HL-60 (cell line): ENCODE measurements around the gene CHM.
"Not testable (repeated sequence)": the region's sequence is repeated elsewhere in the genome, so short reads cannot be mapped to it uniquely, and the experiment has no call there.

Source experiments
- DNase-seq, 2 experiments: peaks; one replicate each; pipeline ENCODE4 v3.0.0-alpha.2; 2010 to 2020; ENCODE audit warnings: low read depth in 1 of 2, low spot score in 1 of 2
- H3K27ac ChIP-seq: fragments of 250-450 bp; sonication (Bioruptor Pico); replicated peaks from 2 replicates; pipeline ENCODE4 v1.5.1; 2020; ENCODE audit warnings: mild to moderate bottlenecking, moderate library complexity
- H3K27me3 ChIP-seq: fragments of 250-450 bp; sonication (Bioruptor Pico); 2 replicates; pipeline ENCODE4 v1.5.1; 2021; ENCODE audit warnings: mild to moderate bottlenecking, moderate library complexity; ENCODE audit not compliant: insufficient read depth, poor library complexity, severe bottlenecking
- H3K4me3 ChIP-seq: replicated peaks from 2 replicates; pipeline ENCODE4 v1.5.1; 2011; ENCODE audit warnings: mild to moderate bottlenecking, control low read depth, low read length; ENCODE audit not compliant: insufficient read depth
- GABPA ChIP-seq: IDR thresholded peaks from 2 replicates; pipeline ENCODE4 v1.6.1; 2012; ENCODE audit warnings: low read depth
- POLR2AphosphoS5 ChIP-seq: IDR thresholded peaks from 2 replicates; pipeline ENCODE4 v1.6.1; 2012; ENCODE audit warnings: low read depth
- SPI1 ChIP-seq: IDR thresholded peaks from 2 replicates; pipeline ENCODE4 v1.6.1; 2012; ENCODE audit warnings: low read depth, mild to moderate bottlenecking, borderline replicate concordance
- TF ChIP-seq, protein P1 (sequence below): IDR thresholded peaks from 2 replicates; pipeline ENCODE4 v1.6.1; 2012; ENCODE audit warnings: low read depth; ENCODE audit not compliant: insufficient replicate concordance
- TF ChIP-seq, protein P2 (sequence below): IDR thresholded peaks from one replicate; pipeline ENCODE4 v1.5.1; 2011; ENCODE audit warnings: low read length, control low read depth, inconsistent platforms; ENCODE audit not compliant: insufficient read depth

Gene CHM

DNA sequence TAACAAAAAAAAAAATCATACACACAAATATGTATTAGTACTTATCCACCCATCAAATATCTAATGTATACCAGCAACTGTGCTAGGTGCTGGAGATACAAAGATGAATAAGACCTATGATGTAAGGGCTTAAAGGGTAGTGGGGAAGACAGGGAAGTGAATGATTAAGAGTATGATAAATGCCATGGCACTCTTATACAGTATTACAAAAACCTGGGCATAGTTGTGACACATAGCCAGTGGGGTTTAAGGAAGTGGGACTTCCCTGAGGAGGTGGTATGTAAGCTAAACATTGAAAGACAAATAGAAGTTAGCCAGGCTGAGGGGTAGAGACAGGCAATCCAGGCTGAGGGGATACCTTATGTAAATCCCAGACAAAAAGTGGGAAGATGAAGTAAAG lies 23.5 kb downstream of the CHM start:
- no peaks in the 10 kb centered on the region for H3K27me3 ChIP-seq
- no peak overlapping the region for H3K27ac ChIP-seq
- H3K4me3 ChIP-seq, result no peak overlapping the region
- TF ChIP-seq POLR2AphosphoS5 (no peak), SPI1 (no peak), GABPA (no peak)
- TF ChIP-seq, protein P1, sequence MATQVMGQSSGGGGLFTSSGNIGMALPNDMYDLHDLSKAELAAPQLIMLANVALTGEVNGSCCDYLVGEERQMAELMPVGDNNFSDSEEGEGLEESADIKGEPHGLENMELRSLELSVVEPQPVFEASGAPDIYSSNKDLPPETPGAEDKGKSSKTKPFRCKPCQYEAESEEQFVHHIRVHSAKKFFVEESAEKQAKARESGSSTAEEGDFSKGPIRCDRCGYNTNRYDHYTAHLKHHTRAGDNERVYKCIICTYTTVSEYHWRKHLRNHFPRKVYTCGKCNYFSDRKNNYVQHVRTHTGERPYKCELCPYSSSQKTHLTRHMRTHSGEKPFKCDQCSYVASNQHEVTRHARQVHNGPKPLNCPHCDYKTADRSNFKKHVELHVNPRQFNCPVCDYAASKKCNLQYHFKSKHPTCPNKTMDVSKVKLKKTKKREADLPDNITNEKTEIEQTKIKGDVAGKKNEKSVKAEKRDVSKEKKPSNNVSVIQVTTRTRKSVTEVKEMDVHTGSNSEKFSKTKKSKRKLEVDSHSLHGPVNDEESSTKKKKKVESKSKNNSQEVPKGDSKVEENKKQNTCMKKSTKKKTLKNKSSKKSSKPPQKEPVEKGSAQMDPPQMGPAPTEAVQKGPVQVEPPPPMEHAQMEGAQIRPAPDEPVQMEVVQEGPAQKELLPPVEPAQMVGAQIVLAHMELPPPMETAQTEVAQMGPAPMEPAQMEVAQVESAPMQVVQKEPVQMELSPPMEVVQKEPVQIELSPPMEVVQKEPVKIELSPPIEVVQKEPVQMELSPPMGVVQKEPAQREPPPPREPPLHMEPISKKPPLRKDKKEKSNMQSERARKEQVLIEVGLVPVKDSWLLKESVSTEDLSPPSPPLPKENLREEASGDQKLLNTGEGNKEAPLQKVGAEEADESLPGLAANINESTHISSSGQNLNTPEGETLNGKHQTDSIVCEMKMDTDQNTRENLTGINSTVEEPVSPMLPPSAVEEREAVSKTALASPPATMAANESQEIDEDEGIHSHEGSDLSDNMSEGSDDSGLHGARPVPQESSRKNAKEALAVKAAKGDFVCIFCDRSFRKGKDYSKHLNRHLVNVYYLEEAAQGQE, result no peak
- TF ChIP-seq, protein P2, sequence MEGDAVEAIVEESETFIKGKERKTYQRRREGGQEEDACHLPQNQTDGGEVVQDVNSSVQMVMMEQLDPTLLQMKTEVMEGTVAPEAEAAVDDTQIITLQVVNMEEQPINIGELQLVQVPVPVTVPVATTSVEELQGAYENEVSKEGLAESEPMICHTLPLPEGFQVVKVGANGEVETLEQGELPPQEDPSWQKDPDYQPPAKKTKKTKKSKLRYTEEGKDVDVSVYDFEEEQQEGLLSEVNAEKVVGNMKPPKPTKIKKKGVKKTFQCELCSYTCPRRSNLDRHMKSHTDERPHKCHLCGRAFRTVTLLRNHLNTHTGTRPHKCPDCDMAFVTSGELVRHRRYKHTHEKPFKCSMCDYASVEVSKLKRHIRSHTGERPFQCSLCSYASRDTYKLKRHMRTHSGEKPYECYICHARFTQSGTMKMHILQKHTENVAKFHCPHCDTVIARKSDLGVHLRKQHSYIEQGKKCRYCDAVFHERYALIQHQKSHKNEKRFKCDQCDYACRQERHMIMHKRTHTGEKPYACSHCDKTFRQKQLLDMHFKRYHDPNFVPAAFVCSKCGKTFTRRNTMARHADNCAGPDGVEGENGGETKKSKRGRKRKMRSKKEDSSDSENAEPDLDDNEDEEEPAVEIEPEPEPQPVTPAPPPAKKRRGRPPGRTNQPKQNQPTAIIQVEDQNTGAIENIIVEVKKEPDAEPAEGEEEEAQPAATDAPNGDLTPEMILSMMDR, result no peak
- peak; percentile 3 to 5 for DNase-seq

DNA sequence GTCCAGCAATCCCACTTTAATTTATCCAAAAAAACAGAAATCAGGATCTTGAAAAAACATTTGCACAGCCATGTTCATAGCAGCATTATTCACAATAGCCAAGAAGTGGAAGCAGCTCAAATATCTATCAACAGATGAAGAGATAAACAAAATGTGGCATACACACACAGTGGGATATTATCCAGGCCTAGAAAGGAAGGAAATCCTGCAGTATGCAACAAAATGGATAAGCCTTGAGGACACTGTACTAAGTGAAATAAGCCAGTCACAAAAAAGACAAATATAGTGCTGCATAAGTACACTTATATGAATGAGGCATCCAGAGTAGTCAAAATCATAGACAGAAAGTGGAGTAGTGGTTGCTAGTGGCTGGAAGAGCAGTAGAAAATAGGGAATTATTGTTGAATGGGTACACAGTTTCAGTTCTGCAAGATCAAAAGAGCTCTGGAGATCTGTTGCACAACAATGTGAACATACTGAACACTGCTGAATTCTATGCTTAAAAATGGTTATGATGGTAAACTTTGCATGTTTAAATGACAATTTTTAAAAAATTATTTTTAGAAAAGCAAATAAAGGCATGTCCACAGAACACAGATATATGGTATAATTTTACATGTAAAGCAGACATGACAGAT lies 25.6 kb downstream of the CHM start:
- H3K4me3 ChIP-seq, result no peak overlapping the region
- DNase-seq, result no peak
- H3K27ac ChIP-seq, result no peak overlapping the region
- no peak for TF ChIP-seq POLR2AphosphoS5
- H3K27me3 ChIP-seq, result no peaks in the 10 kb centered on the region

DNA sequence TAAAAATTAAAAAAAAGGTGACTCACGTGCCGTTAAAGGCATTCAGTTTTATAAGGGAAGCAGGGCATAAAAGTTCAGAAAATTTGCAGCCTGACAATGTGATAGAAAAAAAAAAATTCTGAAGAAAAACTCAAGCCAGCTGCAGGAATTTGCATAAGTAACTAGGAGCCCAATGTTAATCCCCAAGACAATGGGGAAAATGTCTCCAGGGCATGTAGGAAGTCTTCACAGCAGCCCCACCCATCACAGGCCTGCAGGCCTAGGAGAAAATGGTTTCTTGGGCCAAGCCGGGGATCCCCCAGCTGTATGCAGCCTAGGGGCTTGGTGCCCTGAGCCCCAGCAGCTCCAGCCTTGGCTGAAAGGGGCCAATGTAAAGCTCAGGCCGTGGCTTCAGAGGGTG lies 31.2 kb downstream of the CHM start:
- Histone ChIP-seq H3K4me3 (no peak overlapping the region), H3K27ac (no peak overlapping the region), H3K27me3 (no peaks in the 10 kb centered on the region)
- TF ChIP-seq, protein P1, result no peak
- TF ChIP-seq, protein P2, result no peak
- no peak for TF ChIP-seq POLR2AphosphoS5
- no peak for TF ChIP-seq GABPA
- no peak for TF ChIP-seq SPI1
- no peak for DNase-seq

DNA sequence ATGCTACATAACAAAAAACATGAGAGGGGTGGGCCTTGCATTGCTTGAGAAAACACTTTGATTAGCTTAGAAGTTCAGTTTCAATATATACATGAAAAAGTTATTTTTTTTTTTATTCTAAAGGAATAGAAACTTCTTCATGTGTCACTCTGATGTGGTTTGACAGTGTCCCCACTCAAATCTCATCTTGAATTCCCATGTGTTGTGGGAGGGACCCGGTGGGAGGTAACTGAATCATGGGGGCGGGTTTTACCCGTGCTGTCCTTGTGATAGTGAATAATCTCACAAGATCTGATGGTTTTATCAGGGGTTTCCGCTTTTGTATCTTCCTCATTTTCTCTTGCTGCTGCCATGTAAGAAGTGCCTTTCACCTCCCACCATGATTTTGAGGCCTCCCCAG lies 32.4 kb downstream of the CHM start:
- not testable (repeated sequence) for H3K27me3 ChIP-seq, H3K4me3 ChIP-seq, DNase-seq, H3K27ac ChIP-seq

DNA sequence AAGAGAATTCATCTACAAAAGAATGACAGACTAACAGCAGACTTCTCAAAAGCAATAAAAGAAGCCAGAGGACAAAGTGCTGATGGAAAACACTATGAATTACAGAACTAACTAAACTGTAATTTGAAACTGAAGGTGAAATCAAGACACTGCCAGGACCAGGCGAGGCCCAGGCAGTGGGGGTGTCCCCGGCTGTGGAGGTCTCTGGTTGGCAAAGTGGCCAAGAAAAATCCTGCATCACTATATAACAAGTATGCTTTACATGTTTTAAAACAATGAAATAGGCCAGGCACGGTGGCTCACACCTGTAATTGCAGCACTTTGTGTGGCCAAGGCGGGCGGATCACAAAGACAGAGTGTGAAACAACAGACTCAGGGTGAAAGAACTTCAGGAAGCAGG lies 32.9 kb downstream of the CHM start:
- Histone ChIP-seq H3K27ac (no peak overlapping the region), H3K4me3 (no peak overlapping the region), H3K27me3 (no peaks in the 10 kb centered on the region)
- TF ChIP-seq, protein P1, result no peak
- no peak for TF ChIP-seq SPI1
- TF ChIP-seq POLR2AphosphoS5, result no peak
- no peak for TF ChIP-seq GABPA
- TF ChIP-seq, protein P2, result no peak
- DNase-seq, result no peak
